ENCODE data around the gene ANGPT4. TPM values are rescaled to one million over a fixed set of nuclear protein-coding genes. Genes with fewer than 3 reads are reported as not detected.

ANGPT4 gene
- total and polyA plus RNA-seq, 9 of the 15 experiments (the other 6 are each of a cell fraction or from before 2014, with no cell fraction given): not detected

DNA sequence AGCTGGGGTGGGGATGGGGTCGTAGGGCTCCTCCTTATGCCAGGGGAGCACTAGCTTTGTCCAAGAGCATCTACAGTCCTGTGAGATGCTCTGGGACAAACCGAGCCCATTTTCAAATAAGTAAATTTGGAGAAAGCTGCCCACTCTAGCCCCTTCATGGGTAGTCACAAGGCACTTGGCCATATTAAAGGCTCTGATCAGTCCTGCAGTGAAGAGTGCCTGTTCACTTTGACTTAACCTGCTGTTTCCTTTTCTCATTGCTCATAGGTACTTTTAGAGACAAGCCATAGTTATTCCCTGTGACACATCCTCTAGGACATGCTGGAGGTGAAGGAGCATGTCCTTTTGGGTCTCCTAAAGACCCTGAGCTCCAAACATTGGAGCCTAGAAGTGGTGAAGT, 44.2 kb downstream of the ANGPT4 start:
- no peaks in the 10 kb centered on the region for H4K20me1 ChIP-seq (replicated peaks; ENCODE audit: control insufficient read depth, insufficient read depth, low read length)
- H3K9ac ChIP-seq (ENCODE audit: insufficient read depth in 1 of 2, low read depth in 2 of 2, low read length in 2 of 2): no peak overlapping the region
- no peak overlapping the region for H3K4me2 ChIP-seq (ENCODE audit: insufficient read depth, low read length)
- H3K79me2 ChIP-seq (ENCODE audit: control insufficient read depth, insufficient read depth, low read length): no peaks in the 10 kb centered on the region
- H2AFZ ChIP-seq (ENCODE audit: low read depth, low read length): no peak overlapping the region
- peaks cover 0 to 30% of the 10 kb centered on the region in 2 experiments; a peak in 2 of 5 replicates for H3K27me3 ChIP-seq (ENCODE audit: control insufficient read depth in 2 of 2, insufficient read depth in 2 of 2, low read length in 2 of 2)
- TF ChIP-seq ZNF311 (CRISPR knock-in tag; IDR thresholded peaks at IDR 0.05): no peak
- TF ChIP-seq ZNF239 (CRISPR knock-in tag; IDR thresholded peaks at IDR 0.05): peak; percentile 93
- H3K4me3 ChIP-seq: no peak overlapping the region
- H3K4me1 ChIP-seq (replicated peaks in 1 of 2; ENCODE audit: control insufficient read depth in 2 of 2, insufficient read depth in 2 of 2, low read length in 2 of 2): no peaks in the 10 kb centered on the region
- BruUV-seq (replicated peaks): no TSS peak
- ChIA-PET CTCF (ENCODE audit: low intra/inter-chr PET ratio) (no interaction called here), POLR2A (interaction anchor here (0.7 to 0.9 kb wide), 2 partner anchors 9 to 45 kb away, joined by 3 to 4 read pairs; no protein-coding TSS in a partner anchor)
- intact Hi-C loops (cut with micrococcal nuclease) (no loop called here), in situ Hi-C loops (cut with MboI) (no loop called here)
- H3K9me3 ChIP-seq (replicated peaks; ENCODE audit: control insufficient read depth, insufficient read depth, low read depth, low read length): no peaks in the 10 kb centered on the region
- no CpG with 5 or more reads among the region's 2 CpGs for WGBS (ENCODE audit: insufficient coverage, low coverage, missing lambda C conversion rate)
- DNase-seq (ENCODE audit: extremely low read depth in 1 of 4, low spot score in 3 of 4) (no peak), ATAC-seq (no peak), FAIRE-seq (no peak)
- H3K27ac ChIP-seq (ENCODE audit: extremely low read depth, low read depth, low read length): no peak overlapping the region
- no peaks in the 10 kb centered on the region for H3K36me3 ChIP-seq (ENCODE audit: control insufficient read depth, insufficient read depth, low read length)
- H3K9me1 ChIP-seq (ENCODE audit: control insufficient read depth, insufficient read depth, low read length): no peaks in the 10 kb centered on the region

GRCh38 chr20:871436-871835, 44.7 kb downstream of the ANGPT4 start:
- TF ChIP-seq FOXP1 (CRISPR knock-in tag; IDR thresholded peaks at IDR 0.05): no peak
- TF ChIP-seq PREB (CRISPR knock-in tag; IDR thresholded peaks at IDR 0.05): no peak
- no peak for TF ChIP-seq RREB1 (CRISPR knock-in tag; IDR thresholded peaks at IDR 0.05)
- no peak for TF ChIP-seq JUNB (CRISPR knock-in tag; conservative IDR thresholded peaks at IDR 0.05)
- no peak for TF ChIP-seq HMGXB4 (CRISPR knock-in tag; IDR thresholded peaks at IDR 0.05)
- no peak for TF ChIP-seq FOXA3 (CRISPR knock-in tag; conservative IDR thresholded peaks at IDR 0.05 in 1 of 2, IDR thresholded peaks at IDR 0.05 in 1 of 2)
- Histone ChIP-seq H3K36me3 (ENCODE audit: control insufficient read depth, insufficient read depth, low read length) (no peaks in the 10 kb centered on the region), H4K20me1 (replicated peaks; ENCODE audit: control insufficient read depth, insufficient read depth, low read length) (no peaks in the 10 kb centered on the region), H3K4me1 (replicated peaks in 1 of 2; ENCODE audit: control insufficient read depth in 2 of 2, insufficient read depth in 2 of 2, low read length in 2 of 2) (no peaks in the 10 kb centered on the region), H3K27ac (ENCODE audit: extremely low read depth, low read depth, low read length) (no peak overlapping the region), H3K9me1 (ENCODE audit: control insufficient read depth, insufficient read depth, low read length) (no peaks in the 10 kb centered on the region), H2AFZ (ENCODE audit: low read depth, low read length) (no peak overlapping the region), H3K27me3 (ENCODE audit: control insufficient read depth in 2 of 2, insufficient read depth in 2 of 2, low read length in 2 of 2) (peaks cover 0 to 30% of the 10 kb centered on the region in 2 experiments; a peak in 2 of 5 replicates), H3K79me2 (ENCODE audit: control insufficient read depth, insufficient read depth, low read length) (no peaks in the 10 kb centered on the region), H3K9me3 (replicated peaks; ENCODE audit: control insufficient read depth, insufficient read depth, low read depth, low read length) (no peaks in the 10 kb centered on the region), H3K4me2 (ENCODE audit: insufficient read depth, low read length) (no peak overlapping the region), H3K4me3 (no peak overlapping the region), H3K9ac (ENCODE audit: insufficient read depth in 1 of 2, low read depth in 2 of 2, low read length in 2 of 2) (no peak overlapping the region)
- no peak for FAIRE-seq
- no TSS peak for BruUV-seq (replicated peaks)
- DNase-seq (ENCODE audit: extremely low read depth in 1 of 4, low spot score in 3 of 4): no peak
- intact Hi-C loops (cut with micrococcal nuclease): no loop called here
- in situ Hi-C loops (cut with MboI): no loop called here
- ATAC-seq: no peak
- ChIA-PET CTCF (ENCODE audit: low intra/inter-chr PET ratio) (no interaction called here), POLR2A (no interaction called here)

All from K562 (cell line).